NCI-H82 treated with DMSO at 0.1 percent for 48 hours (cell line): ENCODE measurements around the gene ROCK1.
"Not testable (repeated sequence)": the region's sequence is repeated elsewhere in the genome, so short reads cannot be mapped to it uniquely, and the experiment has no call there.

Source experiments
- DNase-seq: peaks from one replicate; lab custom pipeline; 2025; ENCODE audit not compliant: unreplicated experiment; lab: John Stamatoyannopoulos, UW

ROCK1 gene

GRCh38 chr18:21111346-21112139, at the start of gene ROCK1:
ROCK1 (minus strand) TSS chr18:21111813; CDS start chr18:21110910, 903 bp downstream.
- peak; percentile 99 for DNase-seq

DNA sequence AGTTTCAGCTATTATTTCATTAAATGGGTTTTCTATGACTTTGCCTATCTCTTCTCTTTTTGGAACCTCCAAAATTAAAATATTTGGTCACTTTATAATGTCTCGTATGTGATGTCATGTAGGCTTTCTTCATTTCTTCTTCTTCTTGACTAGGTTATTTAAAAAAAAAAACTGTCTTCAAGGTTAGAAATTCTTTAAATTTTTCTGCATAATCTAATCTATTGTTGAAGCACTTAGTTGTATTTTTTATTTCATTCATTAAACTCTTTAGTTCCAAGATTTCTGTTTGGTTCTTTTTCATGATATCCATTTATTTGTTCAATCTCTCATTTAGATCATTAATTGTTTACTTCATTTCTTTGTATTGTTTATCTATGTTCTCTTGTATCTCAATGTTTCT, 43.8 kb upstream of the ROCK1 start:
- no peak for DNase-seq

- no peak for DNase-seq
Observed at GRCh38 chr18:21146016-21146415, 34.4 kb upstream of the ROCK1 start.

DNA sequence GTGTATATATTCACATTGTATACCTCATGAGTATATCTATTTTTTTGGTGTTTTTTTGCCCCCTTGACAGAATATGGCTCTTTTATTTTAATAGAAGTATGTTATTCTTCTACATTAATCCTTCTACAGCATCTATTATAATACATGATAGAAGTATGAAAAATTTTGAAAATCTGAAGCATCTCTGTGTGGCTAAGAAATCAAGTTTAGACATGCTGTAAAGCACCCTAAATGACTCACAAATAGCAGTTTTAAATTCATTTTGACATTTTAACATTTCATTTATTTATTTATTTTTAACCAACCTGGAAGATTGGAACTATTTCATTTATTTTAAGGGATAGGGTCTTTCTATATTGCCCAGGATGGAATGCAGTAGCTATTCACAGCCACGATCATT, 33.8 kb upstream of the ROCK1 start:
- DNase-seq = no peak

DNA sequence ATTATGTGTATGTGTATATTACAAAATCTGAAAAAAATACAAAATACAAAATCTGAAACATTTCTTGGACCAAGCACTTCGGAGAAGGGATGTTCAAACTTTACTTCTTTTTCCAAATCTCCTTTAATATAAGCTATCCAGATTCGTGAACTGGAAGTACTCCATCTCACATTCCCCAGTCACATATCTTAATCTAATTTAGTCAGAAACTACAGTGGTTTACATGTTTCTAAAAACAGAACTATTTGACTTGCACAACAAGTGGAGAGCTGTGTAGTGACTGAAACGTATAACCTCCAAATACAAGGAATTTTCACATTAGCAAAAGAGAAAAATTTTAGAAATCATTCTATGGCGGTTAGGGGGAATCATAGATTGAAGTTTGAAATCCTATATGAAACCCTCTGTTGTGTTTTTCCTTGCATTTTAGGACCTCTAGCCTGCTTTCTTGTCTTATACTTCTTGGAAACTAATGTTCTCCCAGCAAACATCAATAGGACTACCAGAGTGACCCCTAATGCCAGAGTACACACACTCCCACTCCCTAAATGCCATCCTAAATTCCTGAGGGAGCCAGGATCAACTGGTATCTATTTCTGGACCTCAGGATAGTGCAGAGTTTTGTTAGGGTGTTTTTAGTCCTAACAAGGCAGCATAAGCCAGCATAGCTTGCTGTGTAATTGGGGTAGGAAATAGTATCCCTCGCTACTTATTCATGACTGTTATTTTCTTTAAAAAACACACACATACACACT, 30.2 kb upstream of the ROCK1 start:
- DNase-seq = no peak

DNA sequence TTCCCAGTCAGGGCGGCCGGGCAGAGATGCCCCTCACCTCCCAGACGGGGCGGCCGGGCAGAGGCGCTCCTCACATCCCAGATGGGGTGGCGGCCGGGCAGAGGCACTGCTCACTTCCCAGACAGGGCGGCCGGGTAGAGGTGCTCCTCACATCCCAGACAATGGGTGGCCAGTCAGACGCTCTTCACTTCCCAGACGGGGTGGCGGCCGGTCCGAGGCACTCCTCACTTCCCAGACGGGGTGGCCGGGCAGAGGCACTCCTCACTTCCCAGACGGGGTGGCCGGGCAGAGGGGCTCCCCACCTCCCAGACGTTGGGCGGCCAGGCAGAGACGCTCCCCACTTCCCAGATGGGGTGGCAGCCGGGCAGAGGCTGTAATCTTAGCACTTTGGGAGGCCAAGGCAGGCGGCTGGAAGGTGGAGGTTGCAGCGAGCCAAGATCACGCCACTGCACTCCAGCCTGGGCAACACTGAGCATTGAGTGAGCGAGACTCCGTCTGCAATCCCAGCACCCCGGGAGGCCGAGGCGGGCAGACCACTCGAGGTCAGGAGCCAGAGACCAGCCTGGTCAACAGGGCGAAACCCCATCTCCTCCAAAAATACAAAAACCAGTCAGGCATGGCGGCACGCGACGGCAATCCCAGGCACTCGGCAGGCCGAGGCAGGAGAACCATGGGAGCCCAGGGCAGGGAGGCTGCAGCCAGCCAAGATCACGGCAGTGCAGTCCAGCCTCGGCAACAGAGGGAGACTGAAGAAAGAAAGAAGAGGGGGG, 26.3 kb upstream of the ROCK1 start:
- DNase-seq = not testable (repeated sequence)

DNA sequence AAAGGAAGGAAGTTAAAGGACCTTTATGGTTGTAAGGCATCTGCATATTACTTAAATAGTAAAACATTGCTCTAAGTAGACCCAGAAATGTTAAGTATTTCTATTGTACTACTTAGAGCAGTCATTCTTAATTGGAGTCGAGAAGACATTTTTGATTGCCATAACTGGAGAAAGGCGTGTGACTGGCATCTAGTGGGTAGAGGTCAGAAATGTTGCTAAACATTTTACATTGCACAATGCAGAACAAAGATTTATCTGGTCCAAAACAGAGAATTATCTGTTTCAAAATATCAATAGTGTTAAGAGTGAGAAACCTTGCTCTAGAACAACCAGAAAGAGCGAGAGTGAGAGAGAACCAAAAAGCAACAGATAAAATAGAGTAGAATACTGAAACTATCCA, 23.3 kb upstream of the ROCK1 start:
- no peak for DNase-seq

DNA sequence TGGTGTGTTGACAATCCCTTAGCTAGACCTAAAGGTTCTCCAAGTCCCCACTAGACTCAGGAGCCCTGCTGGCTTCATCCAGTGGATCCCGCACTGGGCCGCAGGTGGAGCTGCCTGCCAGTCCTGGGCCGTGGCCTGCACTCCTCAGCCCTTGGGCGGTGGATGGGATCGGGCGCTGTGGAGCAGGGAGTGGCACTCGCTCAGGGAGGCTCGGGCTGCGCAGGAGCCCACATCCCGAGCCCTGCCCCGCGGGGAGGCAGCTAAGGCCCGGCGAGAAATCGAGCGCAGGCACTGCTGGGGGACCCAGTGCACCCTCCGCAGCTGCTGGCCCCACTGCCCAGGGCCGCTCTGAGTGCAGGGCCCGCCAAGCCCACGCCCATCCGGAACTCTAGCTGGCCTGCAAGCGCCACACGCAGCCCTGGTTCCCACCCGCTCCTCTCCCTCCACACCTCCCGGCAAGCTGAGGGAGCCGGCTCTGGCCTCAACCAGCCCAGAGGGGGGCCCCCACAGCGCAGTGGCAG, 20.8 kb upstream of the ROCK1 start:
- DNase-seq = no peak

DNA sequence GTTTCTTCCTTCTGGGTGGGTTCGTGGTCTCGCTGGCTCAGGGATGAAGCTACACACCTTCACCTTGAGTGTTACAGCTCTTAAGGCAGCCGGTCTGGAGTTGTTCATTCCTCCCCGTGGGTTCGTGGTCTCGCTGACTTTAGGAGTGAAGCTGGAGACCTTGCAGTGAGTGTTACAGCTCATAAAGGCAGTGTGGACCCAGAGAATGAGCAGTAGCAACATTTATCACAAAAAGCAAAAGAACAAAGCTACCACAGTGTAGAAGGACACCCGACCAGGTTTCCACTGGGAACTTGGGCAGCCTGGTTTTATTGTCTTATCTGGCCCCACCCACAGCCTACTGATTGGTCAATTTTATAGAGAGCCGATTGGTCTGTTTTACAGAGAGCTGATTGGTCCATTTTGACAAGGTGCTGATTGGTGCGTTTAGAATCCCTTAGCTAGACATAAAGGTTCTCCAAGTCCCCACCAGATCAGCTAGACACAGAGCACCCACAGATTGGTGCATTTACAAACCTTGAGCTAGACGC, 20.1 kb upstream of the ROCK1 start:
- DNase-seq = no peak

GRCh38 chr18:21129566-21130216, 18.1 kb upstream of the ROCK1 start:
- DNase-seq = no peak

DNA sequence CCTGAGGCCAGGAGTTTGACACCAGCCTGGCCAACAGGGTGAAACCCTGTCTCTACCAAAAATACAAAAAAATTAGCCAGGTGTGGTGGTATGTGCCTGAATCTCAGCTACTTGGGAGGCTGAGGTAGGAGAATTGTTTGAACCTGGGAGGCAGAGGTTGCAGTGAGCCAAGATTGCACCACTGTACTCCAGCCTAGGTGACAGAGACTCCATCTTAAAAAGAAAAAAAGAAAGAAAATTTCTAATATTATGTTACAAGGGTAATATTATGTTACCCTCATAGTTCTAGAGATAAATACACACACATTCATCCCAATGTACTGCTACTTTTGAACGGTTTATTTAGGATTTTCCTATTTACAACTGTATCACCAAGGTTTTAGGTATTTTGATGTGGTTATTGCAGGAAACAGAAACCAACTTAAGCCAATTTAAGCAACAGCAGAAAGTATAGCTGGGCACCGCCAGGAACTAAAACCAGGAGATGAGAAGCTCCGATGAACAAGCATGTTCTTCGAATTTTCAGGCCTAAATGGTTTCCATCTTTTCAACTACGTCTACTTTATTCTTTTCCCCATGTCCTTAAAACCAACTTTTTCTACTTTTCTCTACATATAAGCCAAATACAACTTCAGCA, 11.8 kb upstream of the ROCK1 start:
- DNase-seq = no peak

DNA sequence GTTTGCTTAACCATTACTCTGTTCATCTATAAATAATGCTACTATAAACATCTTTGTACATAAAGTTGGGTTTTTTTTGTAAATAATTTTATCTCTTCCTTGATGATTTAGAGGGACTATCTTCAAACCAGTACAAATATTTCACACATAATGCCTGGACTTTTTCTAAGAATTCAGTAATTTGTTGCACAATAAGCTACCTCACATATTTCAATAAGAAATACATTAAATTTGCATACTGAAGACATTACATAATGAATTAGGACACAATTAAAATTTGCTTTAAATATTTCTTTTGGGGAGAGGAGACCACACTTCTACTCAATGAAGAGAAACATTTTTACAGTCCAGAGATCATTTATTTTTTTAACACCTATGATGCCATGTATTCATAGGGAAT, 7.2 kb upstream of the ROCK1 start:
- DNase-seq = no peak

DNA sequence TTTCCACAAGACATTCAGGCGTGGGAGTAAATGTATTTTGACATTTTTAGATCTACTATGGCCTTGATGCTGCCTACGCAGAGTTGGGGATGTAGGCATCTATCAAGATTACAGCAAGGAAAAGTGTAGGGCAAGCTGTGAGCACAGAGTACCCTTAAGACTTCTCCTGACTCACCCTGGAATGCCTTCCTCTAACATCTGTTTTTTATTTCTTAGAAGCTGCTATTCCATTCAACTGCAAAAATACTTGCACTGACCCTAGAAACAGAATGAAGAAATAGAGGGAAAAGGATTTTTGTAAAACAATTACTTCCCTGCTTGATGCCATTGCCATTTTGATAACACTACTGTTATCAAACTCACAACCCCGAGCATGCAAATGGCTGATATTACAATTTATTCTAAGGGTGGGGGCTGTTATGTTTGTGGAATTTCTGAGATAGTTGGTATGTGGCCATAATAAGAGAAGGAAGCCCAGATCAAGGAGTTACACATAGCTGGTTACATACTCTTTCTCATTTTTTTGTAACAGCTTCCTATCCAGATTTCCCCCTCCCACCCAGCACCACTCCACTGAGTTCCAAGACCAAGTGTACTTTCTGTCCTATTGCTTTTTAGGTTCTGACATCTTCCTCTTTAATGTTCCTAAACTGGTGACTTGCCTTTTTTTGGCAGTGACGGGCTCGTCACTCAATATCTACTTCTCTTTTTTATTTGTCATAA, 6.0 kb upstream of the ROCK1 start:
- DNase-seq = no peak

DNA sequence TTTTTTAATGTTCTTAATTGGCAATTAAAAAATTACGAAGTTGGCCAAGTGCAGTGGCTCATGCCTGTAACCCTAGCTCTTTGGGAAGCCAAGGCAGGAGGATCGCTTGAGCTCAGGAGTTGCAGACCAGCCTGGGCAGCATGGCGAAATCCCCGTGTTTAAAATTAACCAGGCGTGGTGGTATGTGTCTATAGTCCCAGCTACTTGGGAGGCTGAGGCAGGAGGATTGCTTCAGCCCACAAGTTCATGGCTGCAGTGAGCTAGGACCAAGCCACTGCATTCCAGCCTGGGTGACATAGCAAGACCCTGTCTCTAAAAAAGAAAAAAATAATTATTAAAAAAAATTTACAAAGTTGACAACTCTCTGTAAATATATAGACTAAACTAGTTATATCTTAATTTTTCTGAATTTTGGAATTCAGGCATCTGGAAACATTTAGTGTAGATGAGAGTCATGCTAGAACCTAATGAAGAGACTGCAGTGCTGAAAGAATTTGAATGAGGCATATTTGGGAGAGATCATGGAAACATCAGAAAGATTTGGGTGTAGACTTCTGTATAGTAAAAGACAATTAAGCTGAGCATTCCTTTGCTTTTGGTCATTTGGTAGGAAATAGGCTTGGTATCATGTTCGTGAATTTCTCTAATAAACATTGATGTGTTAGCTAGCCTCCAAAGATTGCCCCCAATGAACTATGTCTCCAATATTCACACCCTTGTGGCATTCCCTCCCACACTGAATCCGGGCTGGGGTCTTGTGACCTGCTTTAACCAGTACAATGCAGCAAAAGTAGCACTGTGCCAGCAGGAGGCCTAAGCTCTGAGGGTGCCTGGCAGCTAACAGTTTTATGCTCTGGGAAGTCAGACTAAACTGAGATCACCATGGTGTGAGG, 4.2 kb upstream of the ROCK1 start:
- DNase-seq = no peak

DNA sequence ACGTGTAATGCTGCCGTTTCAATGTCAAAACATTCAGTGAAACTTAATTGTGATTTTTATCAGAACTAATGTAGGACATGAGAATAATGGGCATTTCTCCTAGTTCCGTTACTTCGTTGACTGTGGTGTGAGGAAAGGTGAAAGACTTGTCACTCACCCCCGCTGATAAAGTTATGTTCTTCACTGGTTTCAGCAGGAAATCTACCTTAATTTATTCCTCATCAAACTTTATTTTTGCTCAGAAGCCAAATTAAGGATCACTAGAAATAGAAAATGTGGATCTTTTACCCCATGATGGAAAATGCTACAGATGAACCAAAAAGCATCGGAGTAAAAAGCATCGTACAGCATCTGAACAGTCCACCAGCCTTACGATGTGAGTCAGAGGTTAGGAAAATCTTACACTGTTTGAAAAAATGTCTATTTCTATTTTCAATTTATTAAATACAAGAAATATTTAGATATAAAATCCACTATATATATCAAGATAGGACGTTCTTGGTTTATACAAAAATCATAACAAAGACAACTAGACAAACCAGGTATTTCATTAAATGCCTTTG, 1.0 kb upstream of the ROCK1 start:
- DNase-seq = no peak

- DNase-seq = no peak
Observed at GRCh38 chr18:21112140-21112473, 494 bp upstream of the ROCK1 start.

DNA sequence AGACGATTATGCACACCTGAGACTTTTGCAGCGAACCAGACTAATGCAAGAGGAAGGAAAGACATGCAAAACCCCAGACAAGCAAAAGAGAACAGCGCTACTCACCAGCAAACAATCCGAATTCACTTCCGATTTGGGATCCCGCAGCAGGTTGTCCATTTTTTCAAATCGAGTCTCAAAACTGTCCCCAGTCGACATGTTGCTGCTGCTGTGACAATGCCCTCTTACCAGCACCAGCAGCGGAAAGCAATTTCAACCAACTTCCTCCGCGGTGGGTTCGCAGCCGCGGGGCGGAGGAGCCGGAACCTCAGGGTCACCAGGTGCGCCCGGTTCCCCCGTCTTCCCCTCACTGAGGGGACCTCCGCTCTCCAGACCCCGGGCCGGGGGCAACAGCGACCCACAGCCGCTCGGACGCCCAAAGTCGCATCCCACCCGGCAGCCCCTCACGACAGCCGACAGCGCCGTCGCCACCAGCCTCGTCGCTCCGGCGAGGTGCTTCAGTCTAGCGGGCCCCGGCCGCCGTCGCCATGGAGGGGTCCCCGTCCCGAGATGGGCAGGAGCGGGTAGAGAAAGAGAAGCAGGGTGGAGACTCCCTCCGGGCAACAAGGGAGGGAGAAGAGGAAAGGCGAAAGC, 784 bp downstream of the ROCK1 start:
- DNase-seq = no peak
